IMR-90 (cell line): ENCODE results near the gene PLXNA4. TPM values are rescaled to one million over a fixed set of nuclear protein-coding genes. Genes with fewer than 3 reads are reported as not detected.

Source experiments
- ATAC-seq: fragments of 200-7000 bp; cut with Tn5 transposase; 2 replicates; pipeline ENCODE4 v1.9.1; 2020; ENCODE audit warnings: low read depth, mild to moderate bottlenecking, moderate library complexity
- BruUV-seq: library from RNA; stranded (reverse); fragments of 400-500 nt; replicated peaks from 2 replicates; lab custom pipeline; 2021; lab: Mats Ljungman, UMichigan
- CTCF ChIA-PET: fragments of 300-600 bp; formaldehyde crosslinking; extraction: SDS; loops from one replicate; lab custom pipeline; 2021; ENCODE audit warnings: antibody characterized with exemption; lab: Yijun Ruan, JAX
- POLR2A ChIA-PET: fragments of 300-600 bp; sonication (Branson Sonifier 250); formaldehyde crosslinking; loops from one replicate; lab custom pipeline; 2022; ENCODE audit warnings: antibody characterized with exemption; ENCODE audit not compliant: unreplicated experiment; lab: Charles Lee
- DNase-seq: peaks from one replicate; pipeline ENCODE4 v3.0.0; 2013
- H2AFZ ChIP-seq: replicated peaks from 2 replicates; pipeline ENCODE3; 2013; ENCODE audit warnings: low read length, mild to moderate bottlenecking; ENCODE audit not compliant: poor library complexity
- H2AK5ac ChIP-seq: 2 replicates; pipeline ENCODE4 v1.6.1; 2013; ENCODE audit warnings: low read depth, low read length, inconsistent platforms
- H2AK9ac ChIP-seq: replicated peaks from 2 replicates; pipeline ENCODE3; 2013; ENCODE audit warnings: mild to moderate bottlenecking, low read depth, low read length, moderate library complexity; ENCODE audit not compliant: poor library complexity
- H2BK120ac ChIP-seq: 2 replicates; pipeline ENCODE4 v1.6.1; 2013; ENCODE audit warnings: low read depth, low read length, inconsistent platforms
- H2BK15ac ChIP-seq: 3 replicates; pipeline ENCODE4 v1.6.1; 2013; ENCODE audit warnings: low read depth, low read length, inconsistent platforms
- H2BK20ac ChIP-seq: 2 replicates; pipeline ENCODE4 v1.6.1; 2013; ENCODE audit warnings: low read depth, mild to moderate bottlenecking, inconsistent platforms, low read length, moderate library complexity
- H2BK5ac ChIP-seq: 2 replicates; pipeline ENCODE4 v1.6.1; 2013; ENCODE audit warnings: mild to moderate bottlenecking, low read depth, low read length, inconsistent platforms; ENCODE audit not compliant: poor library complexity, severe bottlenecking
- H3K14ac ChIP-seq: replicated peaks from 2 replicates; pipeline ENCODE4 v1.6.1; 2013; ENCODE audit warnings: low read depth, low read length, inconsistent platforms
- H3K18ac ChIP-seq: 2 replicates; pipeline ENCODE4 v1.6.1; 2013; ENCODE audit warnings: low read depth, low read length, control low read depth
- H3K23ac ChIP-seq: 2 replicates; pipeline ENCODE4 v1.6.1; 2013; ENCODE audit warnings: low read depth, low read length, inconsistent platforms
- H3K27ac ChIP-seq: 2 replicates; pipeline ENCODE4 v1.5.1; 2013; ENCODE audit warnings: mild to moderate bottlenecking, control low read depth, low read length; ENCODE audit not compliant: insufficient read depth
- H3K27me3 ChIP-seq: 2 replicates; pipeline ENCODE4 v1.6.1; 2013; ENCODE audit warnings: low read length; ENCODE audit not compliant: control insufficient read depth, insufficient read depth
- H3K36me3 ChIP-seq: 2 replicates; pipeline ENCODE4 v1.6.1; 2013; ENCODE audit warnings: low read length, mixed read lengths; ENCODE audit not compliant: control insufficient read depth, insufficient read depth
- H3K4ac ChIP-seq: 2 replicates; pipeline ENCODE4 v1.6.1; 2013; ENCODE audit warnings: low read depth, low read length, inconsistent platforms
- H3K4me1 ChIP-seq: 2 replicates; pipeline ENCODE4 v1.6.1; 2013; ENCODE audit warnings: low read length, mixed read lengths; ENCODE audit not compliant: control insufficient read depth, insufficient read depth
- H3K4me2 ChIP-seq: 2 replicates; pipeline ENCODE4 v1.6.1; 2013; ENCODE audit warnings: low read depth, mild to moderate bottlenecking, control low read depth, low read length, moderate library complexity
- H3K4me3 ChIP-seq: 2 replicates; pipeline ENCODE4 v1.5.1; 2013; ENCODE audit warnings: low read depth, mild to moderate bottlenecking, control low read depth, low read length, moderate library complexity; ENCODE audit not compliant: insufficient read depth
- H3K56ac ChIP-seq: 2 replicates; pipeline ENCODE4 v1.6.1; 2013; ENCODE audit warnings: low read length, inconsistent platforms; ENCODE audit not compliant: insufficient read depth; ENCODE audit errors: extremely low read depth
- H3K79me1 ChIP-seq, 2 experiments: 2 replicates each; pipeline ENCODE4 v1.6.1; 2013; ENCODE audit warnings: low read length in 2 of 2, inconsistent platforms in 1 of 2, low read depth in 1 of 2
- H3K9ac ChIP-seq: 2 replicates; pipeline ENCODE4 v1.6.1; 2013; ENCODE audit warnings: low read depth, low read length, control low read depth
- H3K9me1 ChIP-seq: 2 replicates; pipeline ENCODE4 v1.6.1; 2013; ENCODE audit warnings: low read length, inconsistent platforms; ENCODE audit not compliant: insufficient read depth
- H3K9me3 ChIP-seq: 2 replicates; pipeline ENCODE4 v1.6.1; 2013; ENCODE audit warnings: low read length; ENCODE audit not compliant: control insufficient read depth, insufficient read depth
- H4K20me1 ChIP-seq: 2 replicates; pipeline ENCODE4 v1.6.1; 2013; ENCODE audit warnings: low read length, inconsistent platforms; ENCODE audit not compliant: insufficient read depth
- H4K5ac ChIP-seq: 2 replicates; pipeline ENCODE4 v1.6.1; 2013; ENCODE audit warnings: mild to moderate bottlenecking, low read depth, low read length, control low read depth
- H4K8ac ChIP-seq, 2 experiments: 2 replicates each; pipeline ENCODE4 v1.6.1; 2013; ENCODE audit warnings: low read depth in 2 of 2, low read length in 2 of 2, control low read depth in 1 of 2, inconsistent platforms in 1 of 2
- H4K91ac ChIP-seq: 2 replicates; pipeline ENCODE4 v1.6.1; 2013; ENCODE audit warnings: low read depth, low read length, inconsistent platforms; ENCODE audit not compliant: insufficient read depth
- CEBPB ChIP-seq: IDR thresholded peaks from 2 replicates; pipeline ENCODE4 v1.6.1; 2012; ENCODE audit warnings: low read depth, low read length, improper control_type of control experiment
- CHD1 ChIP-seq: IDR thresholded peaks from 2 replicates; pipeline ENCODE4 v1.6.1; 2012; ENCODE audit warnings: low read depth, low read length, improper control_type of control experiment
- ELK1 ChIP-seq: fragments of 150-350 bp; IDR thresholded peaks from 2 replicates; pipeline ENCODE4 v1.6.1; 2016; ENCODE audit warnings: low read depth, mild to moderate bottlenecking, low read length, moderate library complexity, borderline replicate concordance
- FOS ChIP-seq: fragments of 150-350 bp; IDR thresholded peaks from 2 replicates; pipeline ENCODE4 v1.6.1; 2016; ENCODE audit warnings: low read depth, low read length
- MAFK ChIP-seq: IDR thresholded peaks from 2 replicates; pipeline ENCODE4 v1.6.1; 2012; ENCODE audit warnings: low read depth, low read length, improper control_type of control experiment
- MXI1 ChIP-seq: IDR thresholded peaks from 2 replicates; pipeline ENCODE4 v1.6.1; 2012; ENCODE audit warnings: low read depth, mild to moderate bottlenecking, low read length, moderate library complexity, borderline replicate concordance
- POLR2A ChIP-seq: IDR thresholded peaks from 2 replicates; pipeline ENCODE4 v1.6.1; 2012; ENCODE audit warnings: mild to moderate bottlenecking, low read depth, low read length
- RAD21 ChIP-seq: IDR thresholded peaks from 2 replicates; pipeline ENCODE4 v1.6.1; 2012; ENCODE audit warnings: low read length, improper control_type of control experiment
- RFX5 ChIP-seq: IDR thresholded peaks from 2 replicates; pipeline ENCODE4 v1.8.0; 2012; ENCODE audit warnings: low read depth, mild to moderate bottlenecking, low read length, moderate library complexity
- SMC3 ChIP-seq: fragments of 150-350 bp; IDR thresholded peaks from 2 replicates; pipeline ENCODE4 v1.6.1; 2016; ENCODE audit warnings: low read depth, mild to moderate bottlenecking, antibody characterized with exemption, low read length, moderate library complexity
- WGBS, 2 experiments: methylation state at CpG; one replicate each; pipeline versions ENCODE4 v1.1.5 to v1.1.7; 2013; ENCODE audit warnings: missing lambda C conversion rate in 2 of 2; ENCODE audit not compliant: insufficient read length in 1 of 2; ENCODE audit errors: extremely low coverage in 2 of 2; 5-methylcytosine and 5-hydroxymethylcytosine counted together
- dilution Hi-C: fragments of 300-500 bp; cut with HindIII; formaldehyde crosslinking; loops from one replicate; pipeline ENCODE4 v1.14.3; 2018; ENCODE audit warnings: low sequenced_read_pairs; ENCODE audit not compliant: unreplicated experiment
- in situ Hi-C: fragments of 300-500 bp; cut with MboI; formaldehyde crosslinking; loops from 3 replicates; pipeline ENCODE4 v1.14.3; 2019; ENCODE audit warnings: low sequenced_read_pairs, inconsistent platforms, mixed read lengths
- intact Hi-C: fragments of 100-400 bp; cut with micrococcal nuclease; formaldehyde crosslinking; loops from 2 replicates; pipeline ENCODE4 v1.10.0; 2022
- polyA plus RNA-seq, 3 experiments: library from polyadenylated mRNA; depleted of rRNA; stranded (reverse); fragments of >200 nt; gene quantifications; 2 replicates each; pipeline ENCODE4 v1.2.3, GENCODE V29; 2012; ENCODE audit warnings: low replicate concordance in 1 of 3
- total RNA-seq: library from RNA; depleted of rRNA; stranded (reverse); fragments of >200 nt; gene quantifications from 2 replicates; pipeline ENCODE4 v1.2.3, GENCODE V29; 2012
- TF ChIP-seq, protein P1 (sequence below): conservative IDR thresholded peaks from 2 replicates; pipeline ENCODE4 v1.5.1; 2012; ENCODE audit warnings: mild to moderate bottlenecking, low read depth, low read length, improper control_type of control experiment
- TF ChIP-seq, protein P2 (sequence below): fragments of 150-350 bp; IDR thresholded peaks from 2 replicates; pipeline ENCODE4 v1.6.1; 2017; ENCODE audit warnings: mild to moderate bottlenecking, antibody characterized with exemption, low read length, low read depth

The PLXNA4 gene
- total and polyA plus RNA-seq, 2 of the 4 experiments (the other 2 are of a cell fraction), result under 0.01 TPM

DNA sequence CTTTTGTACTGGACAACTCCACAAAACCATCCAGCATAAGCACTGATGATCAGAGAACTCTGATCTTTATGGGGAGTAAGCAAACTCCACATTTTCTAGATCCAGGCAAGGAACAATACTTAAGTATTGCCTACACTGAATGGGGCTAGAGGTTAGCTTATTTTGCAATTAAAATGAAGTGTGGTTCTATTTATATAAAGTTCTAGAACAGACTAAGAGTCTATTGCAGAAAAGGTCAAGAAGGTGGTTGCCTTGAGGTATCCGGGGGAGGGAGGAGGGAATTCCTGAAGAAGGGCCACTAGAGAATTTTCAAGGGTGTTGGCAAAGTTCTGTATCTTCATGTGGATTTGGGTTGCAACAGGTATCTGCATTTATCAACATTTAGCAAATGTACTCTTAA, 477.9 kb downstream of the PLXNA4 start:
- in situ Hi-C loops, result no loop called here
- Histone ChIP-seq H3K4me3 (no peak overlapping the region), H2BK5ac (no peak overlapping the region), H2AK5ac (no peak overlapping the region), H4K8ac (no peak overlapping the region), H4K20me1 (no peaks in the 10 kb centered on the region), H4K5ac (no peak overlapping the region), H3K36me3 (no peaks in the 10 kb centered on the region), H3K4ac (no peak overlapping the region), H4K91ac (no peak overlapping the region), H3K9ac (no peak overlapping the region), H3K23ac (no peak overlapping the region), H3K9me1 (no peaks in the 10 kb centered on the region), H3K14ac (no peak overlapping the region), H3K56ac (no peak overlapping the region), H2BK120ac (no peak overlapping the region), H3K4me2 (no peak overlapping the region), H2BK20ac (no peak overlapping the region), H2BK15ac (no peak overlapping the region), H3K4me1 (no peaks in the 10 kb centered on the region), H3K79me1 (no peaks in the 10 kb centered on the region), H2AK9ac (no peak overlapping the region), H3K27me3 (peaks cover 9% of the 10 kb centered on the region), H3K27ac (no peak overlapping the region), H3K9me3 (no peaks in the 10 kb centered on the region), H2AFZ (no peak overlapping the region), H3K18ac (no peak overlapping the region)
- WGBS, 2 experiments, result no CpG with 5 or more reads among the region's 1 CpG
- no peak for DNase-seq
- dilution Hi-C loops, result no loop called here
- BruUV-seq, result no TSS peak
- POLR2A ChIA-PET, result no interaction called here
- CTCF ChIA-PET, result no interaction called here
- no peak for ATAC-seq
- TF ChIP-seq FOS (no peak), ELK1 (no peak), CHD1 (no peak), MXI1 (no peak), POLR2A (no peak), RFX5 (no peak), SMC3 (no peak), RAD21 (no peak), MAFK (no peak), CEBPB (no peak)
- TF ChIP-seq, protein P1, sequence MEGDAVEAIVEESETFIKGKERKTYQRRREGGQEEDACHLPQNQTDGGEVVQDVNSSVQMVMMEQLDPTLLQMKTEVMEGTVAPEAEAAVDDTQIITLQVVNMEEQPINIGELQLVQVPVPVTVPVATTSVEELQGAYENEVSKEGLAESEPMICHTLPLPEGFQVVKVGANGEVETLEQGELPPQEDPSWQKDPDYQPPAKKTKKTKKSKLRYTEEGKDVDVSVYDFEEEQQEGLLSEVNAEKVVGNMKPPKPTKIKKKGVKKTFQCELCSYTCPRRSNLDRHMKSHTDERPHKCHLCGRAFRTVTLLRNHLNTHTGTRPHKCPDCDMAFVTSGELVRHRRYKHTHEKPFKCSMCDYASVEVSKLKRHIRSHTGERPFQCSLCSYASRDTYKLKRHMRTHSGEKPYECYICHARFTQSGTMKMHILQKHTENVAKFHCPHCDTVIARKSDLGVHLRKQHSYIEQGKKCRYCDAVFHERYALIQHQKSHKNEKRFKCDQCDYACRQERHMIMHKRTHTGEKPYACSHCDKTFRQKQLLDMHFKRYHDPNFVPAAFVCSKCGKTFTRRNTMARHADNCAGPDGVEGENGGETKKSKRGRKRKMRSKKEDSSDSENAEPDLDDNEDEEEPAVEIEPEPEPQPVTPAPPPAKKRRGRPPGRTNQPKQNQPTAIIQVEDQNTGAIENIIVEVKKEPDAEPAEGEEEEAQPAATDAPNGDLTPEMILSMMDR, result no peak
- TF ChIP-seq, protein P2, sequence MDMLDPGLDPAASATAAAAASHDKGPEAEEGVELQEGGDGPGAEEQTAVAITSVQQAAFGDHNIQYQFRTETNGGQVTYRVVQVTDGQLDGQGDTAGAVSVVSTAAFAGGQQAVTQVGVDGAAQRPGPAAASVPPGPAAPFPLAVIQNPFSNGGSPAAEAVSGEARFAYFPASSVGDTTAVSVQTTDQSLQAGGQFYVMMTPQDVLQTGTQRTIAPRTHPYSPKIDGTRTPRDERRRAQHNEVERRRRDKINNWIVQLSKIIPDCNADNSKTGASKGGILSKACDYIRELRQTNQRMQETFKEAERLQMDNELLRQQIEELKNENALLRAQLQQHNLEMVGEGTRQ, result no peak
- intact Hi-C loops, result no loop called here
